Measurements from ENCODE around the gene PLCH2.

Gene PLCH2

DNA sequence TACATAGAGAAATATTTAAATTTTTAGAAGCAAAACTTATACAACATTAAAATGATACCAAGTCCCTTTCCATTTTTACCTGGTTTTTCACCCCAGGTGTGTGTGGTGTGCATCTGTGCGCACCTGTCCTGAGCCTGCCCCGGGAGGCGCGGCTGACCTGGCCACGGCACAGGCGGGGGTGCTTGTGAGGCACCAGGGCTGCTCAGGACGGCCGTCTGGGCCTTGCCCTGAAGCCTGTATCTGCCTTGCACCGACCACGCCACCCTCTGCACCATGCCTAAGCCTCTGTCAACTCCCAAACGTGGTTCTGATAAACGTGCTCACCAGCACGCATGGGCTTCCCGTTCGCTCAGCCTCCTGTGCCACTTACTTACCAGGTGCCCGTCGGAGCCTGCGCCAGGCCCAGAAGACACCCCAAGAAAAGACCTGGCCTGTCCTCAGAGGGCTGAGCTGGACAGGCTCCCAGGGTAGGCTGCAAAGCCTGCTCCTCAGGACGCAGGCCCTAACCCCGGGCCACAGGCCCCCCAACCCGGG lies 29.4 kb downstream of the PLCH2 start:
- intact Hi-C loops (cut with DNase I) = no loop called here
- DNase-seq = no peak

DNA sequence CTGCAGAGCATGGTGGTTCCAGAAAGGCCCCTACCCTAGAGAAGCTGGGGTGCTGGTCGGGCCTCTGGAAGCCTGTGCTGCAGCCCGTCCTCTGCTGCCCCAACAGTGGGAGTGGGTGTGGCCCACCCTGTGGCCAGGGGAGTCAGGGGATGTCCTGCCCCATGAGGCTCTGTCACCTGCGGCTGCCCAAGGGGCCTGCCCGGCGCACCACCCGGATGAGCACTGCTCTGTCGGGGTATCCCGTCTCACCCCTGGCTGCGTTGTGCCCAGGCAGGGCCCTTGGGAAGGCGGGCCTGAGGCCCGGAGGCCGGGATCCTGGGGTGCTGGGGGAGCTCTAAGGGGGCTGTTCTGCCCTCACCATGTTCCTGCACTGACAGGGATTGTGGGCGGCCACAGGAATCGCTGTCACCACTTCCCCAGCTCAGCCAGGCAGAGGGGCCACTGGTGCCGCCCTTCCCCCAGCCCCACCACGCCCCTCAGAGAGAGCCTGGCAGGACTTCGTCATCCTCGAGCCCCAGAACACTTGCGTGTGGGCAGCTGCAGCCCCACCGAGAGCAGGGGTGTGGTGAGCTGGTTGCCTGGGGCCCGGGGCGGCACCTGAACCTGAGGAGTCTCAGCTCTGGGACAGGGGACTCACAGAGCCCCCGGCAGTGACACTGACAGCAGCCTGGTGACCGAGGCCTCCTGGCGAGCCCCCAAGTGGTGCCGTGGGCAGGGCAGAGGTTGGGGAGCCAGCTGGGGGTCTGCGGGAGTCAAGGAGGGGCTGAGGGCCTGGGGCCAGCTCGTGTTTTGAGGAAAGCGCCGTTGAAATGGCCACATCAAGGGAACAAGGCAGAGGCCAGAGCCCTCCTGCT lies 30.1 kb downstream of the PLCH2 start:
- intact Hi-C loops (cut with DNase I) = no loop called here
- no peak for DNase-seq

DNA sequence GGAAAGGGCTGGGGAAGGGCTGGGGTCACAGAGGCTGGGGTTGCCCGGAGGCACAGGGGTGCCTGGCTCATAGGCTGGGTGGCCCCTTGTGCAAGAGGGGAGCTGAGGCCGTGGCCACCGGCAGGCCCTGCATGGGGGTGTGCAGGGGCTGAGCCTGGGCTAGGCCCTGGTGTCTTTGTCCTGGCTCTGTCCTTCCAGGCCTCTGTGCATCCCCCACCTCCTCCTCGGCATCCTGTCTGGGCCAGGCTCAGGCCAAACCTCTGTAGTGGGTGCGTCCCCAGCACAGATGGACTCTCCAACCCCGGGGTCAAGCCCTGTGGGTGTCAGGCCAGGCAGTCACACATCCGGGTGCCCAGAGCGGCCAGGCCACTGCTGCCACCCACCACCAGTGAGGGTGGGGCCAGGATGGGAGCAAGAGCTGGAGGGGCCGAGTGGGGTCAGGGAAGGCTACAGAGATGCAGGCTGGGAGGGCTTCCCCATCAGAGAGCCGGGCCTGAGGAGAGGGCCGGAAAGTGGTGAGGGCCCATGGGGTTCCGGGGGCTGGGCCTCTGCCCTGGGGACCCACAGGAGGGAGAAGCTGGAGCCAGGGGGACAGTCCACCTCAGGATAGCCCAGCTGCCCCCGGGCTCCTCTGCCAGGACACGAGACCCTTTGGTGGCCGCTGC lies 30.9 kb downstream of the PLCH2 start:
- DNase-seq = no peak
- intact Hi-C loops (cut with DNase I) = no loop called here

DNA sequence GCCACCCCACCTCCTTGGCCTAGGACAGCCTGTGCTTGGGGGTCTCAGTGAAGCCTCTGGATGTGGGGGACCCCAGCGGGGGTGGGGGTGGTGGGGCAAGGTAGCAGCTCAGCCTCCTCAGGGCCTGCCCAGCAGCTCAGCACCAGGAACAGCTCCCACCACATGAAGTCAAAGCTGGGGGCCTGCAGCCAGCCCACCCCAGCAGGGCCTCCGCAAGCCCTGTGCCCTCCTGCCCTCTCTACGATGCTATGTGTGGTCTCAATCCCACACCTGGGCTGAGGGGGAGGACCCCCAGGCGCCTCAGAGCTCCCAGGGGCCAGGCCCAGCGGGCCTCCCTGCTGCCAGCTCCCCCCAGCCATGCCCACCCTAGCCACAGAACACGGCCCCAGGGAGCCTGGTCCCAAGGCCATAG lies 31.7 kb downstream of the PLCH2 start:
- intact Hi-C loops (cut with DNase I) = no loop called here
- no peak for DNase-seq

DNA sequence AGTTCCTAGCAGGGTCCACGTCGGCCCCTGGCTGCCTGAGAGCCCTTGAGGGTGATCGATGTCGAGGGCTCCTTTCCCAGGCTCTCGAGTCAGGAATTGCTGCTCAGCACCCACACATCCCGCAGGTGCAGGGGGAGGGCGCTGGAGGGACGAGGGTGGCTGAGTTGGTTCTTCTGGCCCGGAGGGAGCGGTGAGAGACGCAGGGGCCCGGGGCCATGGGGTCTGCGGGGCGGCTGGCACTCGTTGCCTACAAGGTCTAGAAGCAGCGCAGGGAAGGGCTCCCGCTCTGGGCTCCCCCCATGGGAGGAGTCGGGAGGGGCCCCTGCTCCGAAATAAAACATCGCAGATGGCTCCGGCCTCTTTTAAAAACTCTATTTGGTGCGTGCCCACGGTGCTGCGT lies 32.1 kb downstream of the PLCH2 start:
- intact Hi-C loops (cut with DNase I) = no loop called here
- peak in 11 of 42 donors; percentile 31 to 74 (median 48) for DNase-seq

DNA sequence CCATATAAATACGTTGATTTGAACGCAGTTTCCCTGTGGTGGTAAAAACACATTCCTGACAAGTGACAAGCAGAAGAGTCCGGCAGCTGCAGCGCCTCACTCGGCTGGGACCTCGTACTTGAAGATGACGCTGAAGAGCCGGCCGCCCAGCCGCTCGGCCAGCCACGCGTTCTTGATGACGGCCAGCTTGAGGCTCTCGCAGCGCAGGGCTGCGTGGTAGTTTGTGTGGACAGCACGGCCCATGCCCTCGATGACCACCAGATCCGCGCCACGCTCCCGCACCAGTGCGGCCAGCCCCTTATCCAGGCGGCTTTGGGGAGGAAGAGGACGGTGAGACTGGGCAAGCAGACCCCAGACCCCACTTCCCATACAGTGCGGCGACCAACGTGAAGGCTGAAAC lies 32.7 kb downstream of the PLCH2 start:
- no peak for DNase-seq
- intact Hi-C loops (cut with DNase I) = no loop called here

DNA sequence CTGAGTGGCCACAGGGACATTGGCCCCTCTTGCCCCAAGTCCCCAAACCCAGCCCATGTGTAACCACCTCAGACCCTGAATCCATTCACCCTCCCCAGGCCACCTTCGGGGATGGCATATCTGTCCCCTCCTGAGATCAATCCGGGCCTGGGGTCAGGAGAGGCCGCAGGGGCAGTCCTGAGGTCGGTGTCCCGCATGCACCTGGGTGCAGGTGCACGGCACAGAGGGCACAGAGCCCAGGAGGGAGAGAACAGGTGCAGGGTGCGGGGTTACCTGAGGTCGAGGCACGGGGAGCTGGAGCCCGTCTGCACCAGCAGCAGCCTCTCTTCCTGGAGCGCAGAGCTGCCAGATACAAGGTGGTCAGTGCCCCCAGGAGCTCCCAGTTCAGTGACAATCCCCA lies 33.5 kb downstream of the PLCH2 start:
- DNase-seq = no peak
- intact Hi-C loops (cut with DNase I) = no loop called here

DNA sequence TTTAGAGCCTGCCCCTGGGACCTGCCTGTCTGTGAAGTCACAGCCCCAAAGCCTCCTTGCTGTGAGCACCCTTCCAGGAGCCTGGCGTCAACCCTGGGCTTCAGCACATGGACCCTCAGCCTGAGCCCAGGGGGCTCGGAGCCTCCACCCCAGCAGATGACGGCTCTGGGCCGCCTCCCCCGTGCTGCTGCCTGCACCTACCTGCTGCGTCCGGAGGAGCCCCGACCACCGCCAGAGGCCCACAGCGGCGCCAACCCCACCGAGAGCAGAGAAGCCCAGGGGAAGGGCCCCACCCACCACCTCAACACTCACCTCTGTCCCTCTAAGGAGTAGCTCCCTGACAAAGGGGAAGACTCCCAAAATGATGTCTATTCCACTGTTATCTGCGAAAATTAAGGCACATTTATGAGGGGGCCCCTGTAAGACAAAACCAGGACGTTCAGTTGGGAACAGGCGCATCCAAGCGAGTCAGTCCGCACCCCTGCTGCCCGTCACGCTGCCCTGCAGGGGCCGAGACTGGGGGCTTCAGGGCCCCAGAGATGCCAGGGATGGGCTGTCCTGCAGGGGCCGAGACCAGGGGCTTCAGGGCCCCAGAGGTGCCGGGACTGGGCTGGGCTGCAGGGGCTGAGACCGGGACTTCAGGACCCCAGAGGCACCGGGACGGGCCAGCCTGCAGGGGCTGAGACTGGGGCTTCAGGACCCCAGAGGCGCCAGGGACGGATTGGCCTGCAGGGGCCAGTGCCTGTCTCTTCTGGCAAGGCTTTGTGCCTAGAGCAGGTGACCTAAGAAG lies 34.5 kb downstream of the PLCH2 start:
- no peak for DNase-seq

DNA sequence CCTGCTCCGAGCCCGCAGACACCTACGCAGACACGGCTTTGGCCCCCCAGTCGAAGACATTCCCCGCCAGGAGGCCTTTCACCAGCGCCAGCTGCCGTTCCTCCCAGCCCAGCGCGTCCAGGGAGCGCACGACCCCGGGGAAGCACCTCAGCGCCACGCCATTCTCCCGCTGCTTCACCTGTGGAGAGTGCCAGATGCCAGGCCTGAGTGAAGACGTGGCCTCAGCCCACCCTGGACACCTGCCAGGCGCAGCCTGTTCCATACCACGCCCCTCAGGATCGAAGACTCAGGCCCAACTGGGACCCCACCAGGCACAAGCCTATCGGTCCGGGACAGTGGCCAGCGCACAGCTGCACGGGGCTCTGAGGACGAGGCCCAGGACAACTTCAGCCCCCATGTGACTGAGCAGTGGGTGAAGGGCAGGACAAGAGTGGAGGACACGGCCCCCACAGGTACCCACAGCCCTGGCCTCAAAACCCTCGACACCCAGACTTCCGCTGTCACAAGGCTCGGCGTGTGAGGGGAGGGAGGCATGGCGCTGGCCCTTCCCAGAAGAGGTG lies 36.9 kb downstream of the PLCH2 start:
- no peak for DNase-seq
- intact Hi-C loops (cut with DNase I) = no loop called here

More for the DNA sequence above, 34.5 kb downstream of the PLCH2 start:
- intact Hi-C loops (cut with DNase I) = no loop called here

DNA sequence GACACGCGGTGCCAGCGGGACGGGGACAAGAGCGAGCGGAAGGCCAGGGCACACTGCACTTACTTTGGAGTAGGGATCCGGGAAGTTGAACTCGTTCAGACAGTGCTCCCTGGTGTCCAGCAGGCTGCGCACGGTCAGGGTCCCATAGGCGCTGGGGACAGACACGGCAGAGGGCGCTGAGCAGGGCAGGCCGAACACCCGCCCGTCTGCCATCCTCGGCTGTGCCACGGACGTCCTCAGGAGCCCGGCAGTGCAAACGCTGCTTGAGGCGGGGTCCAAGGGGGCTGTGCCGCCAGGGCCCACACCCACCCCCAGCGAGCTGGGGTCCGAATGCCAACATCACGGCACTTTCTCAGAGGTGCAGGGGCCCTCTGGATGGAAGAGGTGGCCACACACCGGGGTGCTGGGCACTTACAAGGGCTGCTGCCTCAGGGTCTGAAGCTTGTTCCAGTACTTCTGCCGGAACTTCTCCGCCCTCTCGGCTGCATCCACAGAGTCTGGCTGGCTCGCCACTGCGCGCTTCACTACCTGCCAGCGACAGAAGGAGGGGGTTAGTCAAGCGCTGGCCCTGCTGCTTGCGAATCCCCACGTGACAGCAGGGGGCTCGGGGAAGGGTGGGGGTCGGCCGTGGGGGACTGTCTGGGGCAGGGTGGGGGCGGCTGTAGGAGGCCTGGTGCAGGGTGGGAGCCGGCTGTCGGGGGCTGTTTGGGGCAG lies 38.0 kb downstream of the PLCH2 start:
- DNase-seq = no peak

DNA sequence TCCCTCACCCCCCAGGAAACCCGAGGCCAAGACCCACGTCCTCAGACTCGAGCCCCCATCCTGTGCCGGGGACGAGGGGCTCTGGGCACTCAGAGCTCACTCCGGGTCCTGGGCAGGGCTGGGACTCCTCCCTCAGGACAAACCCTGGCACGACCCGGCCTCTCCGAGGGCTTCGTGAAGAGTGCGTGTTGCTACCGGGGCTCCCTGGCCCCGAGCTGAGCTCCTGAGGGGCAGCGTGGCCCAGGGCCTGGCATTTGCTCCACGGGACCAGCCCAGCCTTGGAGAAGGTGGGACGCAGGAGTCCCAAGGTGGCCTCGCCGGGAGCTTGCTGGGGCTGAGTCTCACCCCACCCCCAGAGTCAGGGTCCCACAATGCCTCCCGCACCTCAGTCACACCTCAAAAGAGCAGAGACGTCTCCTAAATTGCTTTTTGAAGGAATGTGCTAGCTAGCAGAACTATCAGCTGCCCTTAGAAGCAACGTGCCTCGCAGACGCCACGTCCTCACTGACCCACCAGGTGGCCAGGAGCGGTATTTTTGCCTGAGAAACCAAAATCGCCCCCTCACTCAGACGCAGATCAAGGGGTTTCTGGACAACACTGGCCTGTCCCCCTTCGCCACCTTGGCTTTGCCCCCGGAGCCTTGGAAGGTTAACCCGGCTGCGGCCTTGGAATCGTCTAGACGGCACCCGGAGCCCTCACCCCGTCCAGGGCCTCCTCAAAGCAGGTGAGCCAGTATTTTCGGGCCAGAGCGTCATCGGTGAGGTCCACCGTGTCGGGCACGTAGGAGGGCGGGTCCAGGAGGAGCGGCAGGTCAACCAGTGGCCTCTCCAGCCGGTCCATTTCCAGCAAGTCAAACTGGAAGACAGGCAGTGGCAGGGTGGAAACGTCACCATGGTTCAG lies 39.0 kb downstream of the PLCH2 start:
- intact Hi-C loops (cut with DNase I) = no loop called here
- no peak for DNase-seq

More for the DNA sequence above, 38.0 kb downstream of the PLCH2 start:
- intact Hi-C loops (cut with DNase I) = no loop called here

DNA sequence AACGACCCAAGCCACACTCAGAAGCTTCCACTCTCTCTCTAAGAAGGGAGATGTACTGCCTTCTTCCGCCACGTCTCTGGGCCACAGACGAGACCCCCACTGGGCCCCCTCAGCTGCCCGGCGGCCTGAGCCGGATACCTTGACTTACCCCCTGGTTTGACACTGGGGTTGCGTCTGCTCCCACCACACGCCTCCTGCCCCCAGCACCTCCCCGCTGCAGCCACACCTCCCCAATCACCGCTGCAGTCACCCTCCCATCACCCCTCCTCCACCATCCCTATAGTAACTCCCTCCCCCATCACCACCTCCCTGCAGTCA lies 39.6 kb downstream of the PLCH2 start:
- peak in 2 of 42 donors; percentile 35 to 52 for DNase-seq

DNA sequence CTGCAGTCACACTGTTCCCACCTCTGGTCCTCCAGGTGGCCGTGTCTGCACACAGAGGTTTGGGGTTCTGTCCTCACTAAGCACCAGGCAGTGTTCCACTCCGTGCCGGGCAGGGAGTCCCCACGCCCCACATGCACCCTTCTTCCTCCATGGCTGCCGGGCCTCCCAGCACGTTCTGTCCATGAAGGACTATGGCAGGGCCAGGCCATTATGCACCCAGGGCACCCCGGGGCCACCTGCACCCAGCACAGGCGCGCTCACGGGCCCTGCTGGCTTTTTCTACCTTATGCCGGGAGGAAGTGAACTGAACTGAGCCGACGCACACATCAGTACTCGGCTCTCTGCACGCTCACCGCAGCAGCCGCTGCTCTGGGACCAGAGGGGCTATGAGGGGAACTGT lies 40.0 kb downstream of the PLCH2 start:
- intact Hi-C loops (cut with DNase I) = no loop called here
- DNase-seq = no peak

More for the DNA sequence above, 39.6 kb downstream of the PLCH2 start:
- intact Hi-C loops (cut with DNase I) = no loop called here

DNA sequence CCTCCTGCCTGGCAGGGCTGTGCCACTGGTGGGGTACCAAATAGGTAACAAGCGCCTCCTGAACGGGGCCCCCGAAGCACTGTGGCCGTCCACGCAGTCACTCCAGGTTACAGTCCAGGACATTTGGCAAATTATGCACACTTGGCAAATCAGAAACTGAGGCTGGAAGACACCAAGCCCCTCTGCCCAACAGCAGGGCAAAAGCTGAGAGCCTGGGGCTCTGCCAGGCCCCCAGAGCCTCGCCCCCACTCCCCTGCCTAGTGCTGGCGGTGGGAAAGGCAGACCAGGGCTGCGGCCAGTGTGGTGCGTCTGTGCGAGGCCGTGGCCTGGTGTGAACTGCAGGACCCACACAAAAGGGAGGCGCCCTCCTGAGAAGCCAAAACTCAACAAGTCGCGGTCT lies 40.9 kb downstream of the PLCH2 start:
- DNase-seq = no peak
- intact Hi-C loops (cut with DNase I) = no loop called here

DNA sequence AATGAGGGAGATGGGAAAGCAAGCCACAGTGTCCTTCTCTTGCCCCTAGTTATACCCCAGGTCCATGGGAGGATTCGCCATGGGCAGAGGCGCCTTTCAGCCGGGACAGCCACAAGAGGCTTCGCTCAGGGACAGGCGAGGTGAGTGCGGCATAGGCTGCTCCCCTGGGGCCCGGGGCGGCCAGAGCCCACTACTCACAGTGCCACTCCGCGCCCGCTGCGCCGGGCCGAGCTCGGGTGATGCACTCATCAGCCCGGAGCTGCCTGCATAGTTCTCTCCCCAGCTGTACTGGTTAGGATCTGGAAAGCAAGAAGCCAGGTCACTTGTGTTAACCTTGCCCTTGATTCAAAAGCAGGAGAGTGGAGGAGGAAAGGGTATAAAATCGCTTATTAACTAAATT lies 41.9 kb downstream of the PLCH2 start:
- DNase-seq = no peak

DNA sequence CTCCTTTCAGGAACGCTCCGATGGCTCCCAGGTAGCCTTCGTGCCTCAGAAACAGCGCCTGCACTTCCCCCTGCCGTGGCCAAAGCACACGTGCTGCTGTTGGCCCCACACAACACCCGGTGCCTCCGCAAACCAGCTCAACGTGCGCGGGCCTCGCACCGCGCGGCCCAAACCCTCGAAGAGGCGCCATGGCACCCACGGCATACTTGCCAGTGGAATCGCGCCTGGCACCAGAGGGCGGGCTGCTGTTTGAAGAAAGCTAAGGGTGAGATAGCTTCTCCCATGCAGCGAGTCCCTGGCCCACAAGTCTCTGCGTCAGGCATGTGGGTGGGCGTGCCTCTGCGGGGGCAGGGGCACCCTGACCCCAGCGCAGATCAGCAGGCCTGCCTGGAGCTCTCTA lies 42.4 kb downstream of the PLCH2 start:
- intact Hi-C loops (cut with DNase I) = no loop called here
- peak; percentile 37 to 89 (median 74) for DNase-seq

More for the DNA sequence above, 41.9 kb downstream of the PLCH2 start:
- intact Hi-C loops (cut with DNase I) = no loop called here

DNA sequence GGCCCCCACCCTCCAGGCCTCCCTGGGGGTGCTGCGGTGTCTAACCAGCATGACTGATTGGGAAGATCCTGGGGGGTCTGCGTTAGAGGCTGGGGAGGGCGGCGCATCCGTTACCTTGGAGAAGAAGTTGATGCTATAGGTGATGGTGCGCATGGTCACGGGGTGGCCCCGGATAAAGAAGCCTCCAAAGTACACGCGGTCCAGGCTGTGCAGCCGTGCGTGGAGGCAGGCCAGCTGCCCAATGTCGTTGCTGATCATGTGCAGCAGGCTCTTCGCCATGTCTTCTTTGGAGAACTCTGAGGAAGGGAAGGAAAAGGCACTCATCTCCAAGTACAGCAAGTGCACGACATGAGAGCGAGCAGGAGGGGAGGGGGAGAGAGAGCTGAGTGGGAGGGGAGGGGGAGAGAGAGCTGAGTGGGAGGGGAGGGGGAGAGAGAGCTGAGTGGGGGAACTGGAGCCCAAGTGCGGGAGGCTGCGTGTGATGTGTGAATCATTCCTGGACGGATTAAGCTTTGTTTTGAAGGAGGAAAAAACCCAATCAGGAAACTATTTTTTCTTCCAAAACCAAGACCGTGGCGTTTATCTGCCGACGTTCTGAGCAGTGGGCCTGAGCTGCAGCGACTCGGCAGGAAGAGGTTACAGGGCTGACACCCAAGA lies 43.1 kb downstream of the PLCH2 start:
- peak in 10 of 42 donors; percentile 28 to 71 (median 43) for DNase-seq
- intact Hi-C loops (cut with DNase I) = no loop called here

Data from head of caudate nucleus (tissue), 42 donors.